Lower leg skin (tissue), 3 donors: ENCODE results near the gene GAP43.

Experiments
- CTCF ChIP-seq, 3 donors: fragments of 450-650 bp; IDR thresholded peaks; one replicate each; pipeline ENCODE4 v1.5.1; 2016; ENCODE audit warnings: antibody characterized with exemption in 3 of 3, mild to moderate bottlenecking in 3 of 3, moderate library complexity in 2 of 3
- POLR2A ChIP-seq, 2 donors: fragments of 450-650 bp; IDR thresholded peaks; one replicate each; pipeline ENCODE4 v1.6.1; 2016 to 2017; ENCODE audit warnings: antibody characterized with exemption in 2 of 2, mild to moderate bottlenecking in 1 of 2, moderate library complexity in 1 of 2

- TF ChIP-seq CTCF (IDR thresholded peaks at IDR 0.05) (no peak), POLR2A (IDR thresholded peaks at IDR 0.05) (no peak)
Measured at GRCh38 chr3:115577000-115577399, 46.3 kb upstream of the GAP43 start.
